B cell (primary cell): ENCODE measurements around the gene NEGR1. TPM values are rescaled to one million over a fixed set of nuclear protein-coding genes. Genes with fewer than 3 reads are reported as not detected.

Experiments
- ATAC-seq: fragments of 200-7000 bp; cut with Tn5 transposase; one replicate; pipeline ENCODE4 v1.10.0; 2021; ENCODE audit warnings: low read depth, mild to moderate bottlenecking, moderate number of reproducible peaks, moderate library complexity
- CTCF ChIA-PET: fragments of 350-600 bp; sonication (Branson Sonifier 250); formaldehyde crosslinking; loops from one replicate; lab custom pipeline; 2021; ENCODE audit warnings: antibody characterized with exemption, inconsistent platforms; lab: Charles Lee
- POLR2A ChIA-PET: fragments of 350-600 bp; sonication (Branson Sonifier 250); formaldehyde crosslinking; loops from one replicate; lab custom pipeline; 2021; ENCODE audit warnings: antibody characterized with exemption; lab: Charles Lee
- DNase-seq: peaks from one replicate; pipeline ENCODE4 v3.0.0; 2013
- H2AFZ ChIP-seq: 2 replicates; pipeline ENCODE4 v1.6.1; 2012; ENCODE audit warnings: mild to moderate bottlenecking, low read depth, low read length; ENCODE audit not compliant: insufficient read depth, poor library complexity, severe bottlenecking
- H3K27ac ChIP-seq, 2 donors: 1 replicate in 1 of 2; 2 replicates in 1 of 2; pipeline ENCODE4 v1.5.1; 2012 to 2013; ENCODE audit warnings: low read length in 2 of 2, mild to moderate bottlenecking in 2 of 2, moderate library complexity in 1 of 2
- H3K27me3 ChIP-seq, 4 experiments: fragments of 200-600 bp in 1 of 4; sonication (generic) in 1 of 4; replicated peaks in 1 of 4; 1 replicate in 2 of 4; 2 replicates in 2 of 4; pipeline versions ENCODE4 v1.6.1 to v1.7.0; 2013 to 2016; ENCODE audit warnings: low read length in 3 of 4, mild to moderate bottlenecking in 2 of 4, mixed read lengths in 1 of 4, moderate library complexity in 1 of 4; ENCODE audit not compliant: insufficient read depth in 4 of 4, control insufficient read depth in 3 of 4; ENCODE audit errors: control extremely low read depth in 1 of 4
- H3K36me3 ChIP-seq, 2 experiments: replicated peaks in 1 of 2; 1 replicate in 1 of 2; 2 replicates in 1 of 2; pipeline versions ENCODE4 v1.6.1 to v1.7.1; 2013; ENCODE audit warnings: low read length in 1 of 2; ENCODE audit not compliant: insufficient read depth in 2 of 2, control insufficient read depth in 1 of 2; ENCODE audit errors: control extremely low read depth in 1 of 2, extremely low read depth in 1 of 2
- H3K4me1 ChIP-seq, 2 donors: fragments of 200-600 bp in 1 of 2; sonication (generic) in 1 of 2; 1 replicate in 1 of 2; 2 replicates in 1 of 2; pipeline versions ENCODE4 v1.5.1 to v1.6.1; 2013 to 2017; ENCODE audit warnings: low read length in 2 of 2; ENCODE audit not compliant: control insufficient read depth in 2 of 2, insufficient read depth in 2 of 2
- H3K4me2 ChIP-seq: replicated peaks from 2 replicates; pipeline ENCODE3; 2012; ENCODE audit warnings: mild to moderate bottlenecking, low read depth, low read length; ENCODE audit not compliant: poor library complexity, severe bottlenecking
- H3K4me3 ChIP-seq, 5 experiments: fragments of 200-600 bp in 1 of 5; sonication (generic) in 1 of 5; 1 replicate in 3 of 5; 2 replicates in 2 of 5; pipeline versions ENCODE4 v1.5.1 to v1.7.0; 2011 to 2016; ENCODE audit warnings: low read length in 4 of 5, mild to moderate bottlenecking in 4 of 5, low read depth in 2 of 5, control low read depth in 1 of 5, moderate library complexity in 1 of 5; ENCODE audit not compliant: insufficient read depth in 1 of 5; ENCODE audit errors: control extremely low read depth in 1 of 5, extremely low read depth in 1 of 5
- H3K79me2 ChIP-seq: fragments of 200-600 bp; sonication (generic); one replicate; pipeline ENCODE4 v1.6.0; 2016; ENCODE audit warnings: low read length; ENCODE audit not compliant: control insufficient read depth, insufficient read depth
- H3K9ac ChIP-seq: fragments of 200-600 bp; sonication (generic); 2 replicates; pipeline ENCODE4 v1.6.1; 2017; ENCODE audit warnings: mild to moderate bottlenecking, low read length, moderate library complexity
- H3K9me3 ChIP-seq, 3 donors: one replicate each; pipeline versions ENCODE4 v1.6.1 to v1.7.1; 2013; ENCODE audit warnings: low read length in 2 of 3; ENCODE audit not compliant: control insufficient read depth in 2 of 3, insufficient read depth in 1 of 3; ENCODE audit errors: control extremely low read depth in 1 of 3
- H4K20me1 ChIP-seq: 2 replicates; pipeline ENCODE4 v1.6.0; 2012; ENCODE audit warnings: mild to moderate bottlenecking, low read length; ENCODE audit not compliant: insufficient read depth, control insufficient read depth, poor library complexity, severe bottlenecking
- H3K27ac Mint-ChIP-seq: one replicate; pipeline ENCODE4 v1.8.0; 2021; ENCODE audit warnings: mixed read lengths
- H3K27me3 Mint-ChIP-seq: one replicate; pipeline ENCODE4 v1.8.0; 2021; ENCODE audit warnings: mixed read lengths
- H3K4me1 Mint-ChIP-seq: one replicate; pipeline ENCODE4 v1.8.0; 2021; ENCODE audit warnings: mixed read lengths
- H3K4me3 Mint-ChIP-seq: one replicate; pipeline ENCODE4 v1.8.0; 2021; ENCODE audit warnings: mixed read lengths
- H3K9me3 Mint-ChIP-seq: one replicate; pipeline ENCODE4 v1.8.0; 2022; ENCODE audit warnings: mixed read lengths; ENCODE audit not compliant: insufficient read depth
- CTCF ChIP-seq: fragments of 200-600 bp; IDR thresholded peaks from one replicate; pipeline ENCODE4 v1.8.0; 2022; ENCODE audit warnings: antibody characterized with exemption, mild to moderate bottlenecking
- EZH2 ChIP-seq: IDR thresholded peaks from 2 replicates; pipeline ENCODE4 v1.6.1; 2012; ENCODE audit warnings: borderline replicate concordance, low read depth, mild to moderate bottlenecking, moderate library complexity, low read length; ENCODE audit not compliant: insufficient read depth, poor library complexity, severe bottlenecking
- WGBS: methylation state at CpG from one replicate; pipeline ENCODE4 v1.1.5; 2013; ENCODE audit warnings: missing lambda C conversion rate; ENCODE audit not compliant: insufficient coverage; 5-methylcytosine and 5-hydroxymethylcytosine counted together
- intact Hi-C: fragments of 100-400 bp; cut with micrococcal nuclease; formaldehyde crosslinking; loops from one replicate; pipeline ENCODE4 v1.10.0; 2022
- polyA plus RNA-seq: library from polyadenylated mRNA; depleted of rRNA; stranded (reverse); fragments of >200 nt; gene quantifications from 2 replicates; pipeline ENCODE4 v1.2.3, GENCODE V29; 2012
- total RNA-seq, 2 donors: library from RNA; stranded (reverse); fragments of 120-200 nt in 1 of 2; gene quantifications; 1 replicate in 1 of 2; 2 replicates in 1 of 2; pipeline versions ENCODE4 v1.2.3 to v1.2.4, GENCODE V29; 2013 to 2022

Gene NEGR1
- total and polyA plus RNA-seq, 2 donors (not counting 1 experiment from before 2014, with no cell fraction given): 0.01 TPM; not detected in 1

- ATAC-seq (no peak), DNase-seq (no peak)
- Histone ChIP-seq H3K4me2 (no peak overlapping the region), H3K9me3 (no peaks in the 10 kb centered on the region), H2AFZ (no peak overlapping the region), H3K36me3 (no peaks in the 10 kb centered on the region), H3K9ac (no peak overlapping the region), H4K20me1 (no peaks in the 10 kb centered on the region), H3K79me2 (no peaks in the 10 kb centered on the region), H3K4me3 (no peak overlapping the region), H3K27ac (no peak overlapping the region), H3K4me1 (no peaks in the 10 kb centered on the region), H3K27me3 (no peaks in the 10 kb centered on the region)
- CTCF ChIA-PET: no interaction called here
- POLR2A ChIA-PET: no interaction called here
- H3K9me3 Mint-ChIP-seq: no peaks in the 10 kb centered on the region
- H3K27me3 Mint-ChIP-seq: no peaks in the 10 kb centered on the region
- intact Hi-C loops: no loop called here
- TF ChIP-seq CTCF: no peak
- TF ChIP-seq EZH2: no peak
- H3K4me1 Mint-ChIP-seq: no peaks in the 10 kb centered on the region
- WGBS: no CpG with 5 or more reads among the region's 5 CpGs
- no peak overlapping the region for H3K4me3 Mint-ChIP-seq
- H3K27ac Mint-ChIP-seq: no peak overlapping the region
These were observed 64.1 kb downstream of the NEGR1 start for GRCh38 chr1:72218141-72218739.

GRCh38 chr1:72207059-72207458 lies 75.3 kb downstream of the NEGR1 start:
- Mint-ChIP-seq H3K27me3 (no peaks in the 10 kb centered on the region), H3K9me3 (no peaks in the 10 kb centered on the region), H3K4me3 (no peak overlapping the region), H3K27ac (no peak overlapping the region), H3K4me1 (no peaks in the 10 kb centered on the region)
- TF ChIP-seq CTCF (no peak), EZH2 (no peak)
- CTCF ChIA-PET: no interaction called here
- Histone ChIP-seq H3K9ac (no peak overlapping the region), H2AFZ (no peak overlapping the region), H4K20me1 (no peaks in the 10 kb centered on the region), H3K4me3 (no peak overlapping the region), H3K9me3 (no peaks in the 10 kb centered on the region), H3K4me2 (no peak overlapping the region), H3K27ac (no peak overlapping the region), H3K4me1 (no peaks in the 10 kb centered on the region), H3K79me2 (no peaks in the 10 kb centered on the region), H3K27me3 (no peaks in the 10 kb centered on the region), H3K36me3 (no peaks in the 10 kb centered on the region)
- intact Hi-C loops: no loop called here
- POLR2A ChIA-PET: no interaction called here
- DNase-seq (no peak), ATAC-seq (no peak)
- no CpG with 5 or more reads among the region's 1 CpG for WGBS
